ENCODE results near the gene AK2.

- no peak for TF ChIP-seq CTCF (IDR thresholded peaks at IDR 0.05)
- no peak for TF ChIP-seq POLR2A (IDR thresholded peaks at IDR 0.05)
- TF ChIP-seq POLR2AphosphoS5 (IDR thresholded peaks at IDR 0.05): no peak
These were observed 11.7 kb upstream of the AK2 start for GRCh38 chr1:33048426-33048825.
